ENCODE measurements around the gene CREBBP.

Gene CREBBP

GRCh38 chr16:3751878-3752277, 128.6 kb downstream of the CREBBP start:
- TF ChIP-seq REST (IDR thresholded peaks at IDR 0.05; ENCODE audit: low read depth) (no peak), EP300 (IDR thresholded peaks at IDR 0.05; ENCODE audit: borderline replicate concordance) (no peak), ZBTB7A (IDR thresholded peaks at IDR 0.05; ENCODE audit: low read depth) (no peak), MAX (IDR thresholded peaks at IDR 0.05) (no peak), USF1 (IDR thresholded peaks at IDR 0.05) (no peak), CEBPB (IDR thresholded peaks at IDR 0.05) (no peak), CREB1 (IDR thresholded peaks at IDR 0.05; ENCODE audit: low read depth) (no peak), YY1 (IDR thresholded peaks at IDR 0.05; ENCODE audit: low read depth) (no peak), TEAD4 (IDR thresholded peaks at IDR 0.05) (no peak), NFIC (IDR thresholded peaks at IDR 0.05) (no peak), TCF12 (IDR thresholded peaks at IDR 0.05; ENCODE audit: low read depth) (no peak), RAD21 (IDR thresholded peaks at IDR 0.05; ENCODE audit: low read depth) (no peak), TAF1 (IDR thresholded peaks at IDR 0.05; ENCODE audit: low read depth) (no peak)

GRCh38 chr16:3748307-3748706, 132.2 kb downstream of the CREBBP start:
- TF ChIP-seq CEBPB (IDR thresholded peaks at IDR 0.05) = no peak
- TF ChIP-seq ZBTB7A (IDR thresholded peaks at IDR 0.05; ENCODE audit: low read depth) = no peak
- no peak for TF ChIP-seq RAD21 (IDR thresholded peaks at IDR 0.05; ENCODE audit: low read depth)
- no peak for TF ChIP-seq REST (IDR thresholded peaks at IDR 0.05; ENCODE audit: low read depth)
- TF ChIP-seq MAX (IDR thresholded peaks at IDR 0.05) = no peak
- no peak for TF ChIP-seq TCF12 (IDR thresholded peaks at IDR 0.05; ENCODE audit: low read depth)
- no peak for TF ChIP-seq TEAD4 (IDR thresholded peaks at IDR 0.05)
- TF ChIP-seq YY1 (IDR thresholded peaks at IDR 0.05; ENCODE audit: low read depth) = no peak
- no peak for TF ChIP-seq EGR1 (IDR thresholded peaks at IDR 0.05)
- TF ChIP-seq FOXM1 (IDR thresholded peaks at IDR 0.05; ENCODE audit: borderline replicate concordance, low read depth) = no peak
- no peak for TF ChIP-seq CREB1 (IDR thresholded peaks at IDR 0.05; ENCODE audit: low read depth)
- TF ChIP-seq NFIC (IDR thresholded peaks at IDR 0.05) = no peak
- no peak for TF ChIP-seq TAF1 (IDR thresholded peaks at IDR 0.05; ENCODE audit: low read depth)
- no peak for TF ChIP-seq USF1 (IDR thresholded peaks at IDR 0.05)
- TF ChIP-seq EP300 (IDR thresholded peaks at IDR 0.05; ENCODE audit: borderline replicate concordance) = no peak

GRCh38 chr16:3745751-3746355, 134.7 kb downstream of the CREBBP start:
- TF ChIP-seq MAX (IDR thresholded peaks at IDR 0.05) (no peak), FOXM1 (IDR thresholded peaks at IDR 0.05; ENCODE audit: borderline replicate concordance, low read depth) (no peak), CREB1 (IDR thresholded peaks at IDR 0.05; ENCODE audit: low read depth) (no peak), TAF1 (IDR thresholded peaks at IDR 0.05; ENCODE audit: low read depth) (no peak), ZBTB7A (IDR thresholded peaks at IDR 0.05; ENCODE audit: low read depth) (no peak), TEAD4 (IDR thresholded peaks at IDR 0.05) (no peak), USF1 (IDR thresholded peaks at IDR 0.05) (no peak), EGR1 (IDR thresholded peaks at IDR 0.05) (no peak), YY1 (IDR thresholded peaks at IDR 0.05; ENCODE audit: low read depth) (no peak), TCF12 (IDR thresholded peaks at IDR 0.05; ENCODE audit: low read depth) (no peak), NFIC (IDR thresholded peaks at IDR 0.05) (no peak), REST (IDR thresholded peaks at IDR 0.05; ENCODE audit: low read depth) (no peak), EP300 (IDR thresholded peaks at IDR 0.05; ENCODE audit: borderline replicate concordance) (no peak), RAD21 (IDR thresholded peaks at IDR 0.05; ENCODE audit: low read depth) (no peak), CEBPB (IDR thresholded peaks at IDR 0.05) (no peak)

Measured in Ishikawa (cell line).